ENCODE results near the gene CASZ1. TPM values are rescaled to one million over a fixed set of nuclear protein-coding genes. Genes with fewer than 3 reads are reported as not detected.

CASZ1 gene
- total RNA-seq, 4 donors from 2014 or later = 22.1 to 47.4 (median 28.0) TPM

DNA sequence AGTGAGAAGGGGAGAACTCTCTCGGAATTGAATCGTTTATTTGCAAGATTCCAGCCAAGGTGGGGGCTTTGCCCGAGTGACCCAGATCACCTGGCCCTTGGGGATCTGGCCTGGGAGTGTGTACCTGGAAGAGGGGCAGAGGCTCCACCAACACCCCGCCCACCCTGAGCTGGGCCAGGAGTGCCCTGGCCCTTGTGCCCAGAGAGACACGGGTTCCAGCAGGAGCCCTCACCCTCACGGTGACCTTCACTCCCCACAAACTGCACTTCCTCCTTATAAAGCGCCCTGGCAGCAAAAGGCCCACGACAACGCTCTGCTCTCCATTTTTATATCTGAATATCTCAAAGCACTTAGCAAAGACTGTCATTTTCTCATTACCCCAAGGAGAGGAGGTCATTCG, 16.6 kb downstream of the CASZ1 start:
- peaks cover 0 to 18% (median 0%) of the 10 kb centered on the region in 3 donors for H3K4me1 ChIP-seq
- TF ChIP-seq EP300 (IDR thresholded peaks at IDR 0.05) (no peak), POLR2A (IDR thresholded peaks at IDR 0.05) (no peak), POLR2AphosphoS5 (IDR thresholded peaks at IDR 0.05) (no peak)
- TF ChIP-seq, protein P1, sequence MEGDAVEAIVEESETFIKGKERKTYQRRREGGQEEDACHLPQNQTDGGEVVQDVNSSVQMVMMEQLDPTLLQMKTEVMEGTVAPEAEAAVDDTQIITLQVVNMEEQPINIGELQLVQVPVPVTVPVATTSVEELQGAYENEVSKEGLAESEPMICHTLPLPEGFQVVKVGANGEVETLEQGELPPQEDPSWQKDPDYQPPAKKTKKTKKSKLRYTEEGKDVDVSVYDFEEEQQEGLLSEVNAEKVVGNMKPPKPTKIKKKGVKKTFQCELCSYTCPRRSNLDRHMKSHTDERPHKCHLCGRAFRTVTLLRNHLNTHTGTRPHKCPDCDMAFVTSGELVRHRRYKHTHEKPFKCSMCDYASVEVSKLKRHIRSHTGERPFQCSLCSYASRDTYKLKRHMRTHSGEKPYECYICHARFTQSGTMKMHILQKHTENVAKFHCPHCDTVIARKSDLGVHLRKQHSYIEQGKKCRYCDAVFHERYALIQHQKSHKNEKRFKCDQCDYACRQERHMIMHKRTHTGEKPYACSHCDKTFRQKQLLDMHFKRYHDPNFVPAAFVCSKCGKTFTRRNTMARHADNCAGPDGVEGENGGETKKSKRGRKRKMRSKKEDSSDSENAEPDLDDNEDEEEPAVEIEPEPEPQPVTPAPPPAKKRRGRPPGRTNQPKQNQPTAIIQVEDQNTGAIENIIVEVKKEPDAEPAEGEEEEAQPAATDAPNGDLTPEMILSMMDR (IDR thresholded peaks at IDR 0.05) = no peak
- WGBS, 2 donors (ENCODE audit: low coverage in 1 of 2) = 40 to 64% methylated on average over 3 of the region's 10 CpGs
- H3K36me3 ChIP-seq = no peaks in the 10 kb centered on the region
- H3K27me3 ChIP-seq = peaks cover 4% of the 10 kb centered on the region
- H3K27ac ChIP-seq = no peak overlapping the region
- H3K9me3 ChIP-seq = no peaks in the 10 kb centered on the region
- ATAC-seq = no peak
- H3K4me3 ChIP-seq = no peak overlapping the region

- H3K9me3 ChIP-seq = no peaks in the 10 kb centered on the region
- H3K36me3 ChIP-seq = no peaks in the 10 kb centered on the region
- peaks cover 4% of the 10 kb centered on the region for H3K27me3 ChIP-seq
- TF ChIP-seq, protein P1 (IDR thresholded peaks at IDR 0.05) = no peak
- TF ChIP-seq POLR2A (IDR thresholded peaks at IDR 0.05) (no peak), POLR2AphosphoS5 (IDR thresholded peaks at IDR 0.05) (no peak), EP300 (IDR thresholded peaks at IDR 0.05) (no peak)
- peaks cover 0 to 24% (median 0%) of the 10 kb centered on the region in 3 donors for H3K4me1 ChIP-seq
- H3K27ac ChIP-seq = no peak overlapping the region
- 75 to 77% methylated on average over 9 to 11 of the region's 18 CpGs for WGBS, 2 donors (ENCODE audit: low coverage in 1 of 2)
- no peak overlapping the region for H3K4me3 ChIP-seq
- peak; percentile 27 for ATAC-seq
These were observed 17.2 kb downstream of the CASZ1 start for GRCh38 chr1:10779201-10779600.

GRCh38 chr1:10778640-10779039, 17.8 kb downstream of the CASZ1 start:
- Histone ChIP-seq H3K27me3 (peaks cover 4% of the 10 kb centered on the region), H3K27ac (no peak overlapping the region), H3K9me3 (no peaks in the 10 kb centered on the region), H3K4me3 (no peak overlapping the region), H3K36me3 (no peaks in the 10 kb centered on the region), H3K4me1 (peaks cover 0 to 27% (median 0%) of the 10 kb centered on the region in 3 donors)
- 47 to 55% methylated on average over 2 to 4 of the region's 10 CpGs for WGBS, 2 donors (ENCODE audit: low coverage in 1 of 2)
- no peak for TF ChIP-seq POLR2AphosphoS5 (IDR thresholded peaks at IDR 0.05)
- no peak for TF ChIP-seq POLR2A (IDR thresholded peaks at IDR 0.05)
- no peak for TF ChIP-seq EP300 (IDR thresholded peaks at IDR 0.05)
- TF ChIP-seq, protein P1 (IDR thresholded peaks at IDR 0.05) = no peak
- no peak for ATAC-seq

DNA sequence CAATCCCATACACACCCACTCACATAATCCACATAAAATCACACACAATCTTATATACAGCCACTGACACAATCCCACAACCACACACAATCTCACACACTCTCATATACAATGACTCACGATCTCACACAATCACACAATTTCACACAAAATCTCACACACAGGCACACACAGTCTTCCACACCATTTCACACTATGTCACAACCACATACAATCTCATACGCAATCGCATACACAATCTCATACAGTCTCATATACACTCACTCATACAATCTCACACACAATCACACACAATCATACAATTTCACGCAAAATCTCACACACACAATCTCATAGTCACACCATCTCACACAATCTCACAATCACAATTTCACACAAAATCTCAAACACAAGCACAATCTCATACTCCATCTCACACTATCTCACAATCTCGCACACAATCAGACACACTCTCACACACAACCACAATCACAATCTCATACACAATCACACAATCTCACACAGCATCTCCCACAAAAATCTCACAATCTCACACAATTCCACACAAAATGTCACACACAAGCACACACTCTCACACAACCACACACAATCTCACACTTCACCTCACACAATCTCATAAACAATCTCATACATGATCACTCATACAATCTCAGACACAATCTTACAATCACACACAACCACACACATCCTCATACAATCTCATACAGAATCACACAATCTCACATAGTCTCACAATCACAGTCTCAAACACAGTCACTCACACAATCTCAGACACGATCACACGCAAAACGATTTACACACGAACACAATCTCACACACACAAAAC, 18.5 kb downstream of the CASZ1 start:
- Histone ChIP-seq H3K36me3 (no peaks in the 10 kb centered on the region), H3K9me3 (no peaks in the 10 kb centered on the region), H3K4me1 (peaks cover 0 to 27% (median 0%) of the 10 kb centered on the region in 3 donors), H3K27ac (no peak overlapping the region), H3K4me3 (no peak overlapping the region), H3K27me3 (peaks cover 4% of the 10 kb centered on the region)
- WGBS, 2 donors (ENCODE audit: low coverage in 1 of 2) = 94 to 98% methylated on average over 6 to 9 of the region's 9 CpGs
- no peak for TF ChIP-seq EP300 (IDR thresholded peaks at IDR 0.05)
- no peak for TF ChIP-seq POLR2AphosphoS5 (IDR thresholded peaks at IDR 0.05)
- TF ChIP-seq, protein P1 (IDR thresholded peaks at IDR 0.05) = no peak
- no peak for TF ChIP-seq POLR2A (IDR thresholded peaks at IDR 0.05)
- ATAC-seq = no peak
